Activated B cell treated with CpG ODN at 0.5 μM for 24 hours (primary cell): Measurements from ENCODE around the gene PCGF6. TPM values are rescaled to one million over a fixed set of nuclear protein-coding genes. Genes with fewer than 3 reads are reported as not detected.

Source experiments
- ATAC-seq: fragments of 200-7000 bp; cut with Tn5 transposase; one replicate; pipeline ENCODE4 v1.10.0; 2021; ENCODE audit warnings: low read depth, mild to moderate bottlenecking, moderate library complexity
- CTCF ChIA-PET: fragments of 350-600 bp; sonication (Branson Sonifier 250); formaldehyde crosslinking; loops from one replicate; lab custom pipeline; 2021; ENCODE audit warnings: antibody characterized with exemption; lab: Charles Lee
- POLR2A ChIA-PET: fragments of 350-600 bp; sonication (Branson Sonifier 250); formaldehyde crosslinking; loops from one replicate; lab custom pipeline; 2021; ENCODE audit warnings: antibody characterized with exemption; lab: Charles Lee
- DNase-seq: peaks from one replicate; pipeline ENCODE4 v3.0.0; 2022
- H3K27ac Mint-ChIP-seq: one replicate; pipeline ENCODE4 v1.8.0; 2020; ENCODE audit warnings: mixed read lengths
- H3K27me3 Mint-ChIP-seq: one replicate; pipeline ENCODE4 v1.8.0; 2021; ENCODE audit warnings: mixed read lengths
- H3K36me3 Mint-ChIP-seq: one replicate; pipeline ENCODE4 v1.8.0; 2021; ENCODE audit warnings: low read depth, mixed read lengths
- H3K4me1 Mint-ChIP-seq: one replicate; pipeline ENCODE4 v1.8.0; 2021; ENCODE audit warnings: mixed read lengths
- H3K4me3 Mint-ChIP-seq: one replicate; pipeline ENCODE4 v1.8.0; 2020; ENCODE audit warnings: mild to moderate bottlenecking, mixed read lengths
- H3K9me3 Mint-ChIP-seq: one replicate; pipeline ENCODE4 v1.8.0; 2020; ENCODE audit warnings: mixed read lengths
- CTCF ChIP-seq: fragments of 200-600 bp; IDR thresholded peaks from one replicate; pipeline ENCODE4 v1.8.0; 2022; ENCODE audit warnings: antibody characterized with exemption, mild to moderate bottlenecking
- intact Hi-C: fragments of 100-400 bp; cut with micrococcal nuclease; formaldehyde crosslinking; loops from one replicate; pipeline ENCODE4 v1.15.1; 2024
- total RNA-seq: library from RNA; stranded (reverse); gene quantifications from 2 replicates; pipeline ENCODE4 v1.2.3, GENCODE V29; 2022

The PCGF6 gene
- total RNA-seq, 1 donor from 2014 or later = 7.3 TPM

DNA sequence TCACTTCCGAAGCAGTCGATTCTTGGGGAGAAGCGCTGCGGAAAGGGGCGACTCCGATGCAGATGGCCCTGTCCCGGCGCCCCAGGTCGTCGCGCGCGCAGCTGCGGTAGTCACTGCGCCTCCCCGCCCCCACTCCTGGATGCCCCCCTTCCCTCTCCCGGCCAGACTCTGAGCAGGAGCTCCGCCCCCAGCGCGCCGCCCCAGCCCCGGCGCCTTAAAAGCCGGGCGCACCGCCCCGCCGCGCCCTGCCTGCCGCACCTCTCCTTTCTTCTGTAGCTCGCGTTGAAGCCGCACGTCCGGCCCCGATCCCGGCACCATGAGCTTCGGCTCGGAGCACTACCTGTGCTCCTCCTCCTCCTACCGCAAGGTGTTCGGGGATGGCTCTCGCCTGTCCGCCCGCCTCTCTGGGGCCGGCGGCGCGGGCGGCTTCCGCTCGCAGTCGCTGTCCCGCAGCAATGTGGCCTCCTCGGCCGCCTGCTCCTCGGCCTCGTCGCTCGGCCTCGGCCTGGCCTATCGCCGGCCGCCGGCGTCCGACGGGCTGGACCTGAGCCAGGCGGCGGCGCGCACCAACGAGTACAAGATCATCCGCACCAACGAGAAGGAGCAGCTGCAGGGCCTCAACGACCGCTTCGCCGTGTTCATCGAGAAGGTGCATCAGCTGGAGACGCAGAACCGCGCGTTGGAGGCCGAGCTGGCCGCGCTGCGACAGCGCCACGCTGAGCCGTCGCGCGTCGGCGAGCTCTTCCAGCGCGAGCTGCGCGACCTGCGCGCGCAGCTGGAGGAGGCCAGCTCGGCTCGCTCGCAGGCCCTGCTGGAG is 73.8 kb downstream of the PCGF6 start, which contains the start of gene INA:
Gene INA, plus strand, starts transcription at position 243 of the 817 bp plus-strand sequence. Its CDS starts 74 bp downstream, at position 317.
- ATAC-seq = peak; percentile 57
- no peak for TF ChIP-seq CTCF
- ChIA-PET CTCF (interaction anchor here (1.4 kb wide), 1 partner anchor 13 kb away, joined by 4 read pairs; no protein-coding TSS in a partner anchor), POLR2A (no interaction called here)
- Mint-ChIP-seq H3K4me3 (peak within 1 kb of the TSS; percentile 52), H3K9me3 (no peaks in the 10 kb centered on the region), H3K27ac (no peak within 1 kb of the TSS), H3K36me3 (no peaks in the 10 kb centered on the region), H3K4me1 (peaks cover 8% of the 10 kb centered on the region), H3K27me3 (peaks cover 62% of the 10 kb centered on the region)
- intact Hi-C loops = no loop called here
- peak; percentile 15 for DNase-seq

DNA sequence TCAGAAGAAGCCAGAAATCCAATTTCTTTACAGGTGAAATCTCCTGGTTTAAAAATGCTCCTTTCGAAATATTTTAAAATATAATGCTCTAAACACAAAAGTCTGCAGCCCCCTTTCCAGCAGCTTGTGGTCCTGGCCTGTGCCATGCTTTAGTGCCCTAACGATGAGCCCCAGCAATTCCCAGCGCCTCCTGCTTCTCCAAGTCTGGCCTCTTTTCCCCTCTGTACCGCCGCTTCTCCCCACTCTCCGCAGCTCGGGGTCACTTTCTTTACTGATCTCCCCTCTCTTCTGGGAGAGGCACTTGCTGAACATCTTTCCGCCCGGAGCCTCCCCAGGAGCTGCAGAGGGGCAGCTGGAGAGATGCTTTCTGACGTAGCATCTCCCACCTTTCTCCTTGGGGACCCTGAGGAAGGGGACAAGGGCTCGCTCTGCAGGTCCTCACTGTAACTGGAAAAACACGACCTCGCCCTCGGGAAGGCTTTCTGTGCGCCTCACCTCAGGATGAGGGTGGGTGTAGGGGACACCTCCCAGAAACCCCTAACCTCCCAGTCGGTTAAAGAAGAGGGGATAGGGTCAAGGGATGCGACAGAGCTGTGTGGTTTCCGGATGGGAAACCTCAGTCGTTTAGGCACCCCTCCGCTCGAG is 74.6 kb downstream of the PCGF6 start:
- DNase-seq (no peak), ATAC-seq (no peak)
- peaks cover 7% of the 10 kb centered on the region for H3K4me1 Mint-ChIP-seq
- peak overlapping the region; percentile 52 for H3K4me3 Mint-ChIP-seq
- no peak overlapping the region for H3K27ac Mint-ChIP-seq
- intact Hi-C loops = no loop called here
- H3K27me3 Mint-ChIP-seq = peaks cover 55% of the 10 kb centered on the region
- CTCF ChIA-PET = interaction anchor here (1.4 kb wide), 1 partner anchor 14 kb away, joined by 4 read pairs; no protein-coding TSS in a partner anchor
- POLR2A ChIA-PET = no interaction called here
- no peaks in the 10 kb centered on the region for H3K36me3 Mint-ChIP-seq
- TF ChIP-seq CTCF = no peak
- no peaks in the 10 kb centered on the region for H3K9me3 Mint-ChIP-seq

- DNase-seq (no peak), ATAC-seq (no peak)
- POLR2A ChIA-PET = no interaction called here
- intact Hi-C loops = no loop called here
- H3K36me3 Mint-ChIP-seq = no peaks in the 10 kb centered on the region
- no peak overlapping the region for H3K27ac Mint-ChIP-seq
- peaks cover 7% of the 10 kb centered on the region for H3K4me1 Mint-ChIP-seq
- peaks cover 29% of the 10 kb centered on the region for H3K27me3 Mint-ChIP-seq
- no peak overlapping the region for H3K4me3 Mint-ChIP-seq
- TF ChIP-seq CTCF = no peak
- no peaks in the 10 kb centered on the region for H3K9me3 Mint-ChIP-seq
- CTCF ChIA-PET = no interaction called here
These were observed 77.9 kb downstream of the PCGF6 start for GRCh38 chr10:103273041-103273441.

DNA sequence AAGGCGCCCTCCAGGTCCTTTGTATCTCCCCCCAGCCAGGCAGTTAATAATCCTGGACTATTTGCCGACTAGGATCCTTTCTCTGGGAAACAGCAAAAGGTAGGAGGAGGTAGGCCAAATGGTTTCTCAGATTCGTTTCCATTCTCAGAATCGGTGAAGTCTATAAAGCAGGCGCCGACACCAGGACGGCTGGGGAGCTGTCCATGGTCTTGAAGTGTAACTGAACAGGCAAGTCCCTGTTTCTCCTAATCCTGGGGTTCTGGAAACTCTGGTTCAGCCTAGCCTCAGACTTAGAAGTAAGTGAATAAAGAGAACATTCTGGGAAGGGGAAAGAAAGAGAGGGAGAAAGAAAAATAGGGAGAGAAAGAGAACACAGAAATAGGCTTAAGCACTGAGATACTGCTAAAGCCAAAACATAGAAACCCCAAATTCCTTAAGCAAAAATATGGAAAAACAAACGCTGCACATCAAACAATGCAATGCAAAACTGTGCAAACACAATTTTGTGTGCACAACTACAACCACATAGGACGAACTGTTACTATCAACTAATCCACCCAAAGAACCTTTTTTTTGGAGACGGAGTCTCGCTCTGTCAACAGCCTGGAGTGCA is 85.1 kb downstream of the PCGF6 start:
- CTCF ChIA-PET = no interaction called here
- no peak for TF ChIP-seq CTCF
- Mint-ChIP-seq H3K27me3 (peaks cover 23% of the 10 kb centered on the region), H3K9me3 (peaks cover 2% of the 10 kb centered on the region), H3K4me3 (no peak overlapping the region), H3K4me1 (no peaks in the 10 kb centered on the region), H3K36me3 (no peaks in the 10 kb centered on the region), H3K27ac (no peak overlapping the region)
- DNase-seq (no peak), ATAC-seq (no peak)
- POLR2A ChIA-PET = no interaction called here
- intact Hi-C loops = no loop called here

GRCh38 chr10:103262229-103262628 is 88.7 kb downstream of the PCGF6 start:
- H3K4me3 Mint-ChIP-seq = no peak overlapping the region
- DNase-seq (no peak), ATAC-seq (no peak)
- H3K4me1 Mint-ChIP-seq = no peaks in the 10 kb centered on the region
- intact Hi-C loops = no loop called here
- H3K9me3 Mint-ChIP-seq = peaks cover 12% of the 10 kb centered on the region
- ChIA-PET CTCF (no interaction called here), POLR2A (no interaction called here)
- H3K27ac Mint-ChIP-seq = no peak overlapping the region
- H3K36me3 Mint-ChIP-seq = peaks cover 6% of the 10 kb centered on the region
- H3K27me3 Mint-ChIP-seq = peaks cover 25% of the 10 kb centered on the region
- TF ChIP-seq CTCF = no peak
